IPS-18c (cell line): ENCODE measurements around the gene CLDN16.

Source experiments
- H3K4me3 ChIP-seq: 2 replicates; pipeline ENCODE4 v1.7.0; 2013; ENCODE audit warnings: low read depth, mild to moderate bottlenecking, low read length, moderate library complexity; ENCODE audit not compliant: insufficient read depth
- H3K9me3 ChIP-seq: one replicate; pipeline ENCODE4 v1.6.1; 2013; ENCODE audit warnings: mild to moderate bottlenecking, low read length, moderate library complexity; ENCODE audit not compliant: control insufficient read depth, insufficient read depth

The CLDN16 gene

GRCh38 chr3:190387578-190388213 lies at the start of gene CLDN16:
CLDN16 (plus strand) TSS chr3:190388163; CDS start chr3:190388330, 167 bp downstream.
- Histone ChIP-seq H3K9me3 (no peaks in the 10 kb centered on the region), H3K4me3 (no peak within 1 kb of the TSS)

- no peak overlapping the region for H3K4me3 ChIP-seq
- H3K9me3 ChIP-seq, result peaks cover 3% of the 10 kb centered on the region
Measured at GRCh38 chr3:190338717-190339116, 49.2 kb upstream of the CLDN16 start.

GRCh38 chr3:190339130-190339529 lies 48.8 kb upstream of the CLDN16 start:
- Histone ChIP-seq H3K9me3 (peaks cover 3% of the 10 kb centered on the region), H3K4me3 (no peak overlapping the region)

GRCh38 chr3:190340071-190340470 lies 47.9 kb upstream of the CLDN16 start:
- peaks cover 3% of the 10 kb centered on the region for H3K9me3 ChIP-seq
- no peak overlapping the region for H3K4me3 ChIP-seq

GRCh38 chr3:190345027-190345821 lies 42.7 kb upstream of the CLDN16 start:
- H3K9me3 ChIP-seq, result peaks cover 3% of the 10 kb centered on the region
- H3K4me3 ChIP-seq, result no peak overlapping the region

GRCh38 chr3:190345878-190346277 lies 42.1 kb upstream of the CLDN16 start:
- Histone ChIP-seq H3K4me3 (no peak overlapping the region), H3K9me3 (peaks cover 3% of the 10 kb centered on the region)

GRCh38 chr3:190346541-190346940 lies 41.4 kb upstream of the CLDN16 start:
- H3K4me3 ChIP-seq, result no peak overlapping the region

GRCh38 chr3:190352861-190353457 lies 35.0 kb upstream of the CLDN16 start:
- no peaks in the 10 kb centered on the region for H3K9me3 ChIP-seq

More at GRCh38 chr3:190346541-190346940, 41.4 kb upstream of the CLDN16 start:
- no peaks in the 10 kb centered on the region for H3K9me3 ChIP-seq

GRCh38 chr3:190356246-190356645 lies 31.7 kb upstream of the CLDN16 start:
- H3K9me3 ChIP-seq, result no peaks in the 10 kb centered on the region
- H3K4me3 ChIP-seq, result no peak overlapping the region

More at GRCh38 chr3:190352861-190353457, 35.0 kb upstream of the CLDN16 start:
- H3K4me3 ChIP-seq, result no peak overlapping the region

GRCh38 chr3:190357468-190357867 lies 30.5 kb upstream of the CLDN16 start:
- Histone ChIP-seq H3K4me3 (no peak overlapping the region), H3K9me3 (no peaks in the 10 kb centered on the region)

- no peaks in the 10 kb centered on the region for H3K9me3 ChIP-seq
- no peak overlapping the region for H3K4me3 ChIP-seq
Measured at GRCh38 chr3:190359813-190360212, 28.1 kb upstream of the CLDN16 start.

- Histone ChIP-seq H3K4me3 (no peak overlapping the region), H3K9me3 (no peaks in the 10 kb centered on the region)
Measured at GRCh38 chr3:190360228-190360627, 27.7 kb upstream of the CLDN16 start.

GRCh38 chr3:190361791-190362190 lies 26.2 kb upstream of the CLDN16 start:
- Histone ChIP-seq H3K9me3 (no peaks in the 10 kb centered on the region), H3K4me3 (no peak overlapping the region)

- no peak overlapping the region for H3K4me3 ChIP-seq
- no peaks in the 10 kb centered on the region for H3K9me3 ChIP-seq
Measured at GRCh38 chr3:190362258-190362657, 25.7 kb upstream of the CLDN16 start.

GRCh38 chr3:190366133-190366532 lies 21.8 kb upstream of the CLDN16 start:
- Histone ChIP-seq H3K9me3 (no peaks in the 10 kb centered on the region), H3K4me3 (no peak overlapping the region)

- Histone ChIP-seq H3K9me3 (no peaks in the 10 kb centered on the region), H3K4me3 (no peak overlapping the region)
Measured at GRCh38 chr3:190368881-190369280, 19.1 kb upstream of the CLDN16 start.

- Histone ChIP-seq H3K4me3 (no peak overlapping the region), H3K9me3 (no peaks in the 10 kb centered on the region)
Measured at GRCh38 chr3:190369668-190370295, 18.2 kb upstream of the CLDN16 start.

GRCh38 chr3:190370369-190370768 lies 17.6 kb upstream of the CLDN16 start:
- no peak overlapping the region for H3K4me3 ChIP-seq
- no peaks in the 10 kb centered on the region for H3K9me3 ChIP-seq
